ENCODE measurements around the gene PREX1.

DNA sequence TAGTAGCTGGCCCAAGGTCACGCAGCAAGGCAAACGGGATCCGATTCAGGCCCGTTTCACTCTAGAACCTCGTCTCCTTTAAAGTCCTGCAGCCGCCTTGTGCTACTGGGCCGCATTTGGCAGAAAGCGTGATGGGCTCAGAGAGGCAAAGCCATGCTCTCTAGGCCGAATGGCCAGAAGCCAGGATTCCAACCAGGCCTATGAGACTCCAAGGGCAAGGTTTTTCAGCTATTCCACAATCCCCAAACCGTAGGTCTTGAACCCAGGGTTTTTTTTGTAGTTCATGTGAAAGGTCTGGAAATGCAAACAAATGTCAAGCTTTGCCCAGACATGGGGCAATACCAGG is 174.1 kb downstream of the PREX1 start:
- TF ChIP-seq CTCF (IDR thresholded peaks at IDR 0.05) (no peak), RCOR1 (IDR thresholded peaks at IDR 0.05; ENCODE audit: low read length) (no peak), USF2 (IDR thresholded peaks at IDR 0.05; ENCODE audit: borderline replicate concordance, low read depth, low read length) (no peak), NFIC (IDR thresholded peaks at IDR 0.05; ENCODE audit: borderline replicate concordance) (no peak), RAD21 (IDR thresholded peaks at IDR 0.05; ENCODE audit: low read length) (no peak), SIN3A (IDR thresholded peaks at IDR 0.05; ENCODE audit: borderline replicate concordance, low read depth, low read length) (no peak), POLR2AphosphoS5 (IDR thresholded peaks at IDR 0.05; ENCODE audit: low read depth, low read length) (no peak), EP300 (IDR thresholded peaks at IDR 0.05; ENCODE audit: borderline replicate concordance in 1 of 2, low read depth in 1 of 2, low read length in 1 of 2) (no peak), RXRA (IDR thresholded peaks at IDR 0.05; ENCODE audit: borderline replicate concordance, low read depth) (no peak), EZH2phosphoT487 (IDR thresholded peaks at IDR 0.05; ENCODE audit: borderline replicate concordance, low read depth) (no peak), YY1 (IDR thresholded peaks at IDR 0.05; ENCODE audit: low read depth) (no peak)
- TF ChIP-seq, protein P1, sequence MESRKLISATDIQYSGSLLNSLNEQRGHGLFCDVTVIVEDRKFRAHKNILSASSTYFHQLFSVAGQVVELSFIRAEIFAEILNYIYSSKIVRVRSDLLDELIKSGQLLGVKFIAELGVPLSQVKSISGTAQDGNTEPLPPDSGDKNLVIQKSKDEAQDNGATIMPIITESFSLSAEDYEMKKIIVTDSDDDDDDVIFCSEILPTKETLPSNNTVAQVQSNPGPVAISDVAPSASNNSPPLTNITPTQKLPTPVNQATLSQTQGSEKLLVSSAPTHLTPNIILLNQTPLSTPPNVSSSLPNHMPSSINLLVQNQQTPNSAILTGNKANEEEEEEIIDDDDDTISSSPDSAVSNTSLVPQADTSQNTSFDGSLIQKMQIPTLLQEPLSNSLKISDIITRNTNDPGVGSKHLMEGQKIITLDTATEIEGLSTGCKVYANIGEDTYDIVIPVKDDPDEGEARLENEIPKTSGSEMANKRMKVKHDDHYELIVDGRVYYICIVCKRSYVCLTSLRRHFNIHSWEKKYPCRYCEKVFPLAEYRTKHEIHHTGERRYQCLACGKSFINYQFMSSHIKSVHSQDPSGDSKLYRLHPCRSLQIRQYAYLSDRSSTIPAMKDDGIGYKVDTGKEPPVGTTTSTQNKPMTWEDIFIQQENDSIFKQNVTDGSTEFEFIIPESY (IDR thresholded peaks at IDR 0.05; ENCODE audit: borderline replicate concordance, low read depth): no peak
